Measurements from ENCODE around the gene CIC. TPM values are rescaled to one million over a fixed set of nuclear protein-coding genes. Genes with fewer than 3 reads are reported as not detected.

CIC gene
- polyA plus RNA-seq (3.1 to 11.1 TPM (median 3.8 TPM) in 3 replicates), polyA minus RNA-seq (4.7 to 38.8 TPM (median 5.7 TPM) in 3 replicates)
- 9.9 TPM for polyA plus RNA-seq (2011; ENCODE audit: low read depth)
- polyA plus RNA-seq (2011; cell fraction: cytosol; rRNA removed) = 4.4 and 14.0 TPM in 2 replicates
- polyA plus RNA-seq (2011; cell fraction: nucleus; rRNA removed) = 28.1 and 45.7 TPM in 2 replicates
- 15.4 and 37.6 TPM in 2 replicates for polyA plus RNA-seq (2012; ENCODE audit: low replicate concordance)
- 29.2 TPM for polyA minus RNA-seq (2011; cell fraction: cytosol; rRNA and poly(A)+ RNA removed)
- 23.9 and 26.1 TPM in 2 replicates for polyA minus RNA-seq (2011; cell fraction: nucleus; rRNA and poly(A)+ RNA removed)

GRCh38 chr19:42268704-42269477 is at the start of gene CIC:
TSS of gene CIC (plus strand) at chr19:42269252. CDS start at chr19:42271784, 2,532 bp downstream.
- Histone ChIP-seq H3K9ac (ENCODE audit: control insufficient read depth, extremely low read depth, insufficient read depth, low read length) (peak within 1 kb of the TSS; percentile 99), H4K20me1 (ENCODE audit: control insufficient read depth, extremely low read depth, insufficient read depth, low read length) (no peaks in the 10 kb centered on the region), H3K4me1 (ENCODE audit: control insufficient read depth, extremely low read depth, insufficient read depth, low read length) (peaks cover 25% of the 10 kb centered on the region), H3K79me2 (ENCODE audit: control insufficient read depth, insufficient read depth, low read length) (peaks cover 38% of the 10 kb centered on the region), H2AFZ (ENCODE audit: control insufficient read depth, low read length) (peak within 1 kb of the TSS; percentile 99), H3K36me3 (ENCODE audit: control insufficient read depth in 2 of 2, extremely low read depth in 1 of 2, insufficient read depth in 2 of 2, low read length in 2 of 2) (peaks cover 10% of the 10 kb centered on the region in 2 experiments), H3K27ac (ENCODE audit: control insufficient read depth, insufficient read depth, low read length) (peak within 1 kb of the TSS; percentile 99), H3K9me3 (ENCODE audit: control insufficient read depth, low read depth, low read length) (no peaks in the 10 kb centered on the region), H3K4me2 (ENCODE audit: control insufficient read depth, extremely low read depth, insufficient read depth, low read depth, low read length) (peak within 1 kb of the TSS; percentile 99), H3K27me3 (ENCODE audit: control insufficient read depth, extremely low read depth, insufficient read depth, low read length) (no peaks in the 10 kb centered on the region), H3K9me1 (ENCODE audit: control insufficient read depth, extremely low read depth, insufficient read depth, low read length) (no peaks in the 10 kb centered on the region), H3K4me3 (ENCODE audit: control insufficient read depth in 2 of 3, extremely low read depth in 1 of 3, insufficient read depth in 2 of 3, low read depth in 1 of 3, low read length in 3 of 3) (peak within 1 kb of the TSS; percentile 59 to 90 (median 89))
- FAIRE-seq (peak; percentile 91), DNase-seq (ENCODE audit: low read depth, low spot score) (peak; percentile 100)
- TF ChIP-seq, protein P1, sequence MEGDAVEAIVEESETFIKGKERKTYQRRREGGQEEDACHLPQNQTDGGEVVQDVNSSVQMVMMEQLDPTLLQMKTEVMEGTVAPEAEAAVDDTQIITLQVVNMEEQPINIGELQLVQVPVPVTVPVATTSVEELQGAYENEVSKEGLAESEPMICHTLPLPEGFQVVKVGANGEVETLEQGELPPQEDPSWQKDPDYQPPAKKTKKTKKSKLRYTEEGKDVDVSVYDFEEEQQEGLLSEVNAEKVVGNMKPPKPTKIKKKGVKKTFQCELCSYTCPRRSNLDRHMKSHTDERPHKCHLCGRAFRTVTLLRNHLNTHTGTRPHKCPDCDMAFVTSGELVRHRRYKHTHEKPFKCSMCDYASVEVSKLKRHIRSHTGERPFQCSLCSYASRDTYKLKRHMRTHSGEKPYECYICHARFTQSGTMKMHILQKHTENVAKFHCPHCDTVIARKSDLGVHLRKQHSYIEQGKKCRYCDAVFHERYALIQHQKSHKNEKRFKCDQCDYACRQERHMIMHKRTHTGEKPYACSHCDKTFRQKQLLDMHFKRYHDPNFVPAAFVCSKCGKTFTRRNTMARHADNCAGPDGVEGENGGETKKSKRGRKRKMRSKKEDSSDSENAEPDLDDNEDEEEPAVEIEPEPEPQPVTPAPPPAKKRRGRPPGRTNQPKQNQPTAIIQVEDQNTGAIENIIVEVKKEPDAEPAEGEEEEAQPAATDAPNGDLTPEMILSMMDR (optimal IDR thresholded peaks at IDR 0.05 in 1 of 3, IDR thresholded peaks at IDR 0.05 in 1 of 3, conservative IDR thresholded peaks at IDR 0.05 in 1 of 3; ENCODE audit: extremely low read depth in 1 of 3, insufficient read depth in 2 of 3, low read length in 3 of 3) = no peak
- no peak for TF ChIP-seq EZH2 (IDR thresholded peaks at IDR 0.05; ENCODE audit: low read length)
- dilution Hi-C loops (cut with MboI; ENCODE audit: extremely low pct_ligation_motif_present, low sequenced_read_pairs) = no loop called here

- peaks cover 64% of the 10 kb centered on the region for H3K79me2 ChIP-seq (ENCODE audit: control insufficient read depth, insufficient read depth, low read length)
- peaks cover 34% of the 10 kb centered on the region for H3K4me1 ChIP-seq (ENCODE audit: control insufficient read depth, extremely low read depth, insufficient read depth, low read length)
- FAIRE-seq = peak; percentile 83
- TF ChIP-seq, protein P1 (optimal IDR thresholded peaks at IDR 0.05 in 1 of 3, IDR thresholded peaks at IDR 0.05 in 1 of 3, conservative IDR thresholded peaks at IDR 0.05 in 1 of 3; ENCODE audit: extremely low read depth in 1 of 3, insufficient read depth in 2 of 3, low read length in 3 of 3) = no peak
- no peak for TF ChIP-seq EZH2 (IDR thresholded peaks at IDR 0.05; ENCODE audit: low read length)
- H3K27me3 ChIP-seq (ENCODE audit: control insufficient read depth, extremely low read depth, insufficient read depth, low read length) = no peaks in the 10 kb centered on the region
- peak within 1 kb of the TSS; percentile 88 for H3K4me2 ChIP-seq (ENCODE audit: control insufficient read depth, extremely low read depth, insufficient read depth, low read depth, low read length)
- dilution Hi-C loops (cut with MboI; ENCODE audit: extremely low pct_ligation_motif_present, low sequenced_read_pairs) = no loop called here
- H3K4me3 ChIP-seq (ENCODE audit: control insufficient read depth in 2 of 3, extremely low read depth in 1 of 3, insufficient read depth in 2 of 3, low read depth in 1 of 3, low read length in 3 of 3) = peak within 1 kb of the TSS; percentile 94 to 97 (median 95)
- peak within 1 kb of the TSS; percentile 90 for H3K27ac ChIP-seq (ENCODE audit: control insufficient read depth, insufficient read depth, low read length)
- H3K9me3 ChIP-seq (ENCODE audit: control insufficient read depth, low read depth, low read length) = no peaks in the 10 kb centered on the region
- H4K20me1 ChIP-seq (ENCODE audit: control insufficient read depth, extremely low read depth, insufficient read depth, low read length) = peaks cover 6% of the 10 kb centered on the region
- H3K36me3 ChIP-seq (ENCODE audit: control insufficient read depth in 2 of 2, extremely low read depth in 1 of 2, insufficient read depth in 2 of 2, low read length in 2 of 2) = peaks cover 15 to 30% of the 10 kb centered on the region in 2 experiments
- peaks cover 2% of the 10 kb centered on the region for H3K9me1 ChIP-seq (ENCODE audit: control insufficient read depth, extremely low read depth, insufficient read depth, low read length)
- H3K9ac ChIP-seq (ENCODE audit: control insufficient read depth, extremely low read depth, insufficient read depth, low read length) = peak within 1 kb of the TSS; percentile 94
- H2AFZ ChIP-seq (ENCODE audit: control insufficient read depth, low read length) = peak within 1 kb of the TSS; percentile 90
- peak; percentile 94 for DNase-seq (ENCODE audit: low read depth, low spot score)
Measured at GRCh38 chr19:42219812-42220750, 49.0 kb upstream of the CIC start, which contains the start of gene ZNF526. TSS of gene ZNF526 (plus strand) at chr19:42220312. CDS start at chr19:42224404, 4,092 bp downstream.
